HEK293 (cell line): ENCODE data around the gene ALOX15.
"Not testable (repeated sequence)": the region's sequence is repeated elsewhere in the genome, so short reads cannot be mapped to it uniquely, and the experiment has no call there.

Experiments used
- CTCF ChIA-PET: fragments of 350-600 bp; formaldehyde crosslinking; extraction: SDS; loops from one replicate; lab custom pipeline; 2021; ENCODE audit warnings: antibody characterized with exemption; lab: Yijun Ruan, JAX
- POLR2A ChIA-PET: fragments of 300-600 bp; formaldehyde crosslinking; extraction: SDS; loops from one replicate; lab custom pipeline; 2020; ENCODE audit warnings: antibody characterized with exemption, inconsistent platforms; lab: Yijun Ruan, JAX
- H3K27ac ChIP-seq: fragments of 200-500 bp; sonication (Bioruptor generic); 2 replicates; pipeline ENCODE4 v1.5.1; 2014; ENCODE audit warnings: low read depth, low read length, control low read depth, inconsistent platforms; ENCODE audit errors: extremely low read depth
- H3K36me3 ChIP-seq, 2 experiments: fragments of 200-500 bp in 1 of 2; sonication (Bioruptor generic) in 1 of 2; 1 replicate in 1 of 2; 2 replicates in 1 of 2; pipeline ENCODE4 v1.5.1; 2014 to 2017; ENCODE audit warnings: inconsistent platforms in 2 of 2, low read length in 2 of 2; ENCODE audit not compliant: control insufficient read depth in 2 of 2, insufficient read depth in 1 of 2
- H3K4me1 ChIP-seq: fragments of 200-500 bp; sonication (Bioruptor generic); 2 replicates; pipeline ENCODE4 v1.5.1; 2014; ENCODE audit warnings: mild to moderate bottlenecking, low read length, inconsistent platforms; ENCODE audit not compliant: control insufficient read depth, insufficient read depth
- H3K4me3 ChIP-seq: 2 replicates; pipeline ENCODE4 v1.5.1; 2011; ENCODE audit warnings: low read depth, mild to moderate bottlenecking, control low read depth, low read length, moderate library complexity
- H3K9me3 ChIP-seq: fragments of 200-500 bp; sonication (Bioruptor generic); 2 replicates; pipeline ENCODE4 v1.5.1; 2014; ENCODE audit warnings: low read depth, low read length, inconsistent platforms; ENCODE audit not compliant: control insufficient read depth, insufficient read depth
- GLI4 ChIP-seq: fragments of 450-650 bp; formaldehyde crosslinking; IDR thresholded peaks from 2 replicates; pipeline ENCODE4 v1.5.1; 2016; ENCODE audit warnings: missing biosample characterization, missing genetic modification characterization
- OVOL3 ChIP-seq: fragments of 450-650 bp; formaldehyde crosslinking; IDR thresholded peaks from 2 replicates; pipeline ENCODE4 v1.5.1; 2016; ENCODE audit warnings: missing biosample characterization, missing genetic modification characterization
- ZFP37 ChIP-seq: fragments of 450-650 bp; formaldehyde crosslinking; IDR thresholded peaks from 2 replicates; pipeline ENCODE4 v1.5.1; 2016; ENCODE audit warnings: missing biosample characterization, missing genetic modification characterization
- ZFP41 ChIP-seq: fragments of 450-650 bp; formaldehyde crosslinking; IDR thresholded peaks from 2 replicates; pipeline ENCODE4 v1.5.1; 2016; ENCODE audit warnings: missing biosample characterization, missing genetic modification characterization, borderline replicate concordance
- ZNF114 ChIP-seq: fragments of 450-650 bp; formaldehyde crosslinking; IDR thresholded peaks from 2 replicates; pipeline ENCODE4 v1.5.0; 2017; ENCODE audit warnings: missing biosample characterization, missing genetic modification characterization
- ZNF19 ChIP-seq: fragments of 450-650 bp; formaldehyde crosslinking; IDR thresholded peaks from 2 replicates; pipeline ENCODE4; 2016; ENCODE audit warnings: missing biosample characterization, missing genetic modification characterization, low read depth
- ZNF24 ChIP-seq: fragments of 450-650 bp; formaldehyde crosslinking; IDR thresholded peaks from 2 replicates; pipeline ENCODE4 v1.5.1; 2016; ENCODE audit warnings: missing biosample characterization, missing genetic modification characterization
- ZNF311 ChIP-seq: fragments of 450-650 bp; formaldehyde crosslinking; IDR thresholded peaks from 2 replicates; pipeline ENCODE4 v1.5.1; 2017; ENCODE audit warnings: missing biosample characterization, missing genetic modification characterization, borderline replicate concordance
- ZNF391 ChIP-seq: fragments of 450-650 bp; formaldehyde crosslinking; IDR thresholded peaks from 2 replicates; pipeline ENCODE4 v1.5.1; 2016; ENCODE audit warnings: low read depth, missing biosample characterization, missing genetic modification characterization, borderline replicate concordance
- ZNF610 ChIP-seq: fragments of 450-650 bp; formaldehyde crosslinking; IDR thresholded peaks from 2 replicates; pipeline ENCODE4 v1.5.1; 2016; ENCODE audit warnings: missing biosample characterization, missing genetic modification characterization, borderline replicate concordance
- ZNF768 ChIP-seq: fragments of 450-650 bp; formaldehyde crosslinking; IDR thresholded peaks from 2 replicates; pipeline ENCODE4 v1.5.1; 2018; ENCODE audit warnings: missing biosample characterization, mild to moderate bottlenecking, missing genetic modification characterization
- ZNF785 ChIP-seq: fragments of 450-650 bp; formaldehyde crosslinking; IDR thresholded peaks from 2 replicates; pipeline ENCODE4 v1.5.1; 2016; ENCODE audit warnings: missing biosample characterization, missing genetic modification characterization
- ZSCAN16 ChIP-seq: fragments of 450-650 bp; formaldehyde crosslinking; IDR thresholded peaks from 2 replicates; pipeline ENCODE4 v1.5.1; 2016; ENCODE audit warnings: missing biosample characterization, missing genetic modification characterization
- TF ChIP-seq, protein P1 (sequence below): fragments of 450-650 bp; formaldehyde crosslinking; IDR thresholded peaks from 2 replicates; pipeline ENCODE4 v1.5.1; 2016; ENCODE audit warnings: missing biosample characterization, missing genetic modification characterization
- TF ChIP-seq, protein P2 (sequence below): fragments of 450-650 bp; formaldehyde crosslinking; IDR thresholded peaks from 2 replicates; pipeline ENCODE4 v1.5.1; 2017; ENCODE audit warnings: missing biosample characterization, missing genetic modification characterization
- TF ChIP-seq, protein P3 (sequence below): fragments of 450-650 bp; formaldehyde crosslinking; IDR thresholded peaks from 2 replicates; pipeline ENCODE4 v1.5.1; 2016; ENCODE audit warnings: missing biosample characterization, missing genetic modification characterization
- TF ChIP-seq, protein P4 (sequence below): fragments of 450-650 bp; formaldehyde crosslinking; optimal IDR thresholded peaks from 2 replicates; pipeline ENCODE3; 2016; ENCODE audit warnings: missing biosample characterization, mild to moderate bottlenecking, missing genetic modification characterization
- TF ChIP-seq, protein P5 (sequence below): fragments of 450-650 bp; IDR thresholded peaks from 2 replicates; pipeline ENCODE4 v1.5.1; 2018; ENCODE audit warnings: missing biosample characterization, missing genetic modification characterization

The ALOX15 gene

DNA sequence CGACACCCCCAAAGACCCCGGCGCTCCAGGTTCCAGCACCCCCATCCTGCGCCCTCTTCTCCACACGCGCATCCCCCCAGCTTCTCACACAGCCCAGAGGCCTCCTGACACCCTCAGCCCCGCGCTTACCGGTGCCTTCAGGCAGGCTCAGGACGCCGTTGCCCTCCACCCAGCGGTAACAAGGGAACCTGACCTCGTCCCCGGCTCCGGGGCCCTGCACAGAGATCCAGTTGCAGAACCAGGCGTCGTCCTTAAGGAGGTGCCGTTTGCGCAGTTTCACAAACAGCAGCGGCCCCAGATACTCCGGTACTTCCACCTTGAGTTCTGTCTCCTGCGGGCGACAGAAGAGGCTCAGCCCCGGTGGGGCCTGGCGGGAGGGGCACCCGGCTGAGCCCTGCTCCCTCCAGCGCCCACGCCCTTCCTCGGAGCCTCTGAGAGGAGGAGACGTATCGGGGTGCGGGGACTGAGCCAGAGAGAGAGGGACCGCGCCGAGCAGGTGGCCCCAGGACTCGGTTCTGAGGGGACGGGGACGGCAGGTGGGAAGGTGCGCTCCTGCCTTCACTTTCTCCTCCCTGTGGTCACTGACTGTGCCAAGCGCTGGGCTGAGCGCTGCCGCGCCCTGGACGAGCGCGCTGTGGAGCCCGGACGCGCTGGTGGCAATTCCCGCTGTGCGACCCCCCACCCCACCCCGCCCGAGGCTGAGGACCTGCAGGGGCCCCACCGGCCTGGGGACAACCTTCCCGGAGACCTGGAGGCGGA, 2.0 kb downstream of the ALOX15 start (continued):
- TF ChIP-seq, protein P1, sequence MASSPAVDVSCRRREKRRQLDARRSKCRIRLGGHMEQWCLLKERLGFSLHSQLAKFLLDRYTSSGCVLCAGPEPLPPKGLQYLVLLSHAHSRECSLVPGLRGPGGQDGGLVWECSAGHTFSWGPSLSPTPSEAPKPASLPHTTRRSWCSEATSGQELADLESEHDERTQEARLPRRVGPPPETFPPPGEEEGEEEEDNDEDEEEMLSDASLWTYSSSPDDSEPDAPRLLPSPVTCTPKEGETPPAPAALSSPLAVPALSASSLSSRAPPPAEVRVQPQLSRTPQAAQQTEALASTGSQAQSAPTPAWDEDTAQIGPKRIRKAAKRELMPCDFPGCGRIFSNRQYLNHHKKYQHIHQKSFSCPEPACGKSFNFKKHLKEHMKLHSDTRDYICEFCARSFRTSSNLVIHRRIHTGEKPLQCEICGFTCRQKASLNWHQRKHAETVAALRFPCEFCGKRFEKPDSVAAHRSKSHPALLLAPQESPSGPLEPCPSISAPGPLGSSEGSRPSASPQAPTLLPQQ: 0 out of 2 replicates have a peak, but pooled peaks have one; percentile 15

DNA sequence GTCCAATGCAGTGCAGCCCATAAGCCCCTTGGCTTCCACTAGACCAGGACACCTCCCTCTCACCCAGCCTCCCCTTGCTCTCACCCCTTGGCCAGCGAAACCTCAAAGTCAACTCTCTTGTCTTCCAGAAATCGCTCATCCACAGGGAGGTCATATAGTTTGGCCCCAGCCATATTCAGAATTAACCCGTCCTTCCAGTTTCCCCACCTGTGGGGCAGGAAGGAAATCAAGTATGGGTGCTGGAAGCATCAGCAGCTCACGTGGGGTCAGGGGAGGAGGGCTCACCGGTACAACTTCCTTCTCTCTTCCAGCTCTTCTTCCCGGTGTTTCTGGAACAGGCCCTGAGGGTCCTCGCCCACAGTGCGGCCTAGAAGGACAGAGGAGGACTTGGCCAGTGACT, 2.7 kb downstream of the ALOX15 start:
- H3K9me3 ChIP-seq, H3K27ac ChIP-seq, H3K36me3 ChIP-seq, H3K4me1 ChIP-seq, H3K4me3 ChIP-seq, POLR2A ChIA-PET: not testable (repeated sequence)
- CTCF ChIA-PET: interaction anchor here (0.9 kb wide), 2 partner anchors 72 to 73 kb away, joined by 3 to 6 read pairs; no protein-coding TSS in a partner anchor

DNA sequence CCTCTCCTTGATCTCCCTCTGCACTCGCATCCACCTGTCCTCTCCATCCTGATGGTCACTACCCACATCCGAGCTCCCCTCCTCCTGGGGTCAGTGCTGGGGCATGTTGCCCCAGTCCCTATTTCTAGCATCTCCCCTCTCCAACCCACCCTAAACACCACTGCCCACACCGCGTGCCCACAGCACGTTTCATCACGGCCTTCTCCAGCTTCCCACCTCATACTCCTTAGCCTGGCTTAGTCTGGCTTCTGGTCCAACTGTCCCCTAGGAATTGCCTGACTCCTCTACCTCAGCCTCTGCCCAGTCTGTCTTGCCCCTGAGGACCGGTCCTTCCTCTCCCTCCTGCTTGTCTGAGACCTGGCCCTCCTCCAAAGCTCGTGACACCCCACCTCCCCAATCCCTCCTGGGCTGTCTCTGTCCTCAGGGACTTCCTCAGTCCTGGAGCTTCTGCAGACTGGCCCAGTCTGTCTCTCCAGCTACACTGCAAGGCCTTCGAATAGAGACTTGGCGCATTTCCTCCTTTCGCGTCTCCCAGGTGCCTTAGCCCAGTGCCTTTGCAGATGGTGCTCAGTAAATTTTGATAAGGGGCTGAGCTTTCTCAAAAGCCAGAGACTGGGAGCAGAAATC, 4.9 kb downstream of the ALOX15 start:
- Histone ChIP-seq H3K9me3 (no peaks in the 10 kb centered on the region), H3K4me1 (no peaks in the 10 kb centered on the region; the same call in 1 of the 2 replicates), H3K36me3 (no peaks in the 10 kb centered on the region), H3K27ac (no peak overlapping the region), H3K4me3 (no peak overlapping the region)
- ChIA-PET POLR2A (no interaction called here), CTCF (interaction anchor here (0.6 to 5.6 kb wide), 4 partner anchors 10 to 71 kb away, joined by 3 to 44 read pairs (median 4); no protein-coding TSS in a partner anchor)
- TF ChIP-seq ZNF391 (tag by site-specific recombination) (no peak), ZNF19 (no peak), GLI4 (tag by site-specific recombination) (no peak), OVOL3 (tag by site-specific recombination) (no peak), ZNF114 (tag by site-specific recombination) (no peak), ZNF24 (no peak), ZSCAN16 (tag by site-specific recombination) (no peak), ZNF785 (no peak), ZNF768 (tag by site-specific recombination) (no peak), ZFP41 (tag by site-specific recombination) (no peak)
- TF ChIP-seq, protein P2, sequence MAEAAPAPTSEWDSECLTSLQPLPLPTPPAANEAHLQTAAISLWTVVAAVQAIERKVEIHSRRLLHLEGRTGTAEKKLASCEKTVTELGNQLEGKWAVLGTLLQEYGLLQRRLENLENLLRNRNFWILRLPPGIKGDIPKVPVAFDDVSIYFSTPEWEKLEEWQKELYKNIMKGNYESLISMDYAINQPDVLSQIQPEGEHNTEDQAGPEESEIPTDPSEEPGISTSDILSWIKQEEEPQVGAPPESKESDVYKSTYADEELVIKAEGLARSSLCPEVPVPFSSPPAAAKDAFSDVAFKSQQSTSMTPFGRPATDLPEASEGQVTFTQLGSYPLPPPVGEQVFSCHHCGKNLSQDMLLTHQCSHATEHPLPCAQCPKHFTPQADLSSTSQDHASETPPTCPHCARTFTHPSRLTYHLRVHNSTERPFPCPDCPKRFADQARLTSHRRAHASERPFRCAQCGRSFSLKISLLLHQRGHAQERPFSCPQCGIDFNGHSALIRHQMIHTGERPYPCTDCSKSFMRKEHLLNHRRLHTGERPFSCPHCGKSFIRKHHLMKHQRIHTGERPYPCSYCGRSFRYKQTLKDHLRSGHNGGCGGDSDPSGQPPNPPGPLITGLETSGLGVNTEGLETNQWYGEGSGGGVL (tag by site-specific recombination): no peak

DNA sequence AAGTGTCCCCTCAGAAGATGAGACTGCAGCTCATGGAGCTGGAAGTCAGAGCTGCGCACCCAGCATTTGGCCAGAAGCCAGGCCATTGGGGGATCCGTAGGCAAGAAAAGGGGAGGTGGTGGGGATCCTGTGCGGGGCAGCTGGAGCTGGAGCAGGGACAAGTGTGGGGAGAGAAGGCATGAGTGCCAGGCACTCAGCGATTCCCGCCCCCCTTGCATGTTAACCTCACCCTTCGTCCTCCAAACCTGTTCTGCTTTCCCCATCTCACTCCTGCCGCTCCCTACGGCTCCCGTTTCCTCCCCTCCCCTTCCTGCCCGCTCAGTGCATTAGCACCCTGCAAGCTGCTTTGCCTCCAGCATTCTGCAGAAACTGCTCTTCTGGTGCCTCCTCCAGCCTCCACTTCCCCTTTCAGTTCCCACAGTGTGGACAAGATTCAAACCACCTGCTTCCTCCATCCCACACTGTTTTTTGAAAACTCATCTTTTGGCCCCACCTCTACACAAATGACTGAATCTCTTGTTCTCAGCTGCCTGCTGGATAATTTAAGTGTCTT, 5.6 kb downstream of the ALOX15 start:
- Histone ChIP-seq H3K9me3 (no peaks in the 10 kb centered on the region), H3K4me1 (no peaks in the 10 kb centered on the region), H3K36me3 (no peaks in the 10 kb centered on the region), H3K4me3 (no peak overlapping the region), H3K27ac (no peak overlapping the region)
- ChIA-PET CTCF (interaction anchor here (0.6 to 5.6 kb wide), 4 partner anchors 9 to 71 kb away, joined by 3 to 44 read pairs (median 4); no protein-coding TSS in a partner anchor), POLR2A (no interaction called here)
- TF ChIP-seq ZFP37 (tag by site-specific recombination) (no peak), ZNF610 (tag by site-specific recombination) (peak; percentile 99), ZNF311 (no peak)
- TF ChIP-seq, protein P3, sequence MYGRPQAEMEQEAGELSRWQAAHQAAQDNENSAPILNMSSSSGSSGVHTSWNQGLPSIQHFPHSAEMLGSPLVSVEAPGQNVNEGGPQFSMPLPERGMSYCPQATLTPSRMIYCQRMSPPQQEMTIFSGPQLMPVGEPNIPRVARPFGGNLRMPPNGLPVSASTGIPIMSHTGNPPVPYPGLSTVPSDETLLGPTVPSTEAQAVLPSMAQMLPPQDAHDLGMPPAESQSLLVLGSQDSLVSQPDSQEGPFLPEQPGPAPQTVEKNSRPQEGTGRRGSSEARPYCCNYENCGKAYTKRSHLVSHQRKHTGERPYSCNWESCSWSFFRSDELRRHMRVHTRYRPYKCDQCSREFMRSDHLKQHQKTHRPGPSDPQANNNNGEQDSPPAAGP (tag by site-specific recombination): no peak
- TF ChIP-seq, protein P4, sequence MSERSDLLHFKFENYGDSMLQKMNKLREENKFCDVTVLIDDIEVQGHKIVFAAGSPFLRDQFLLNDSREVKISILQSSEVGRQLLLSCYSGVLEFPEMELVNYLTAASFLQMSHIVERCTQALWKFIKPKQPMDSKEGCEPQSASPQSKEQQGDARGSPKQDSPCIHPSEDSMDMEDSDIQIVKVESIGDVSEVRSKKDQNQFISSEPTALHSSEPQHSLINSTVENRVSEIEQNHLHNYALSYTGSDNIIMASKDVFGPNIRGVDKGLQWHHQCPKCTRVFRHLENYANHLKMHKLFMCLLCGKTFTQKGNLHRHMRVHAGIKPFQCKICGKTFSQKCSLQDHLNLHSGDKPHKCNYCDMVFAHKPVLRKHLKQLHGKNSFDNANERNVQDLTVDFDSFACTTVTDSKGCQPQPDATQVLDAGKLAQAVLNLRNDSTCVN: no peak
- TF ChIP-seq, protein P2 (tag by site-specific recombination): 0 out of 2 replicates have a peak, but pooled peaks have one; percentile 27
- TF ChIP-seq, protein P5, sequence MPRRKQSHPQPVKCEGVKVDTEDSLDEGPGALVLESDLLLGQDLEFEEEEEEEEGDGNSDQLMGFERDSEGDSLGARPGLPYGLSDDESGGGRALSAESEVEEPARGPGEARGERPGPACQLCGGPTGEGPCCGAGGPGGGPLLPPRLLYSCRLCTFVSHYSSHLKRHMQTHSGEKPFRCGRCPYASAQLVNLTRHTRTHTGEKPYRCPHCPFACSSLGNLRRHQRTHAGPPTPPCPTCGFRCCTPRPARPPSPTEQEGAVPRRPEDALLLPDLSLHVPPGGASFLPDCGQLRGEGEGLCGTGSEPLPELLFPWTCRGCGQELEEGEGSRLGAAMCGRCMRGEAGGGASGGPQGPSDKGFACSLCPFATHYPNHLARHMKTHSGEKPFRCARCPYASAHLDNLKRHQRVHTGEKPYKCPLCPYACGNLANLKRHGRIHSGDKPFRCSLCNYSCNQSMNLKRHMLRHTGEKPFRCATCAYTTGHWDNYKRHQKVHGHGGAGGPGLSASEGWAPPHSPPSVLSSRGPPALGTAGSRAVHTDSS (tag by site-specific recombination): no peak
